GM18498 (cell line): Measurements from ENCODE around the gene RABEP2.
"Not testable (repeated sequence)": the region's sequence is repeated elsewhere in the genome, so short reads cannot be mapped to it uniquely, and the experiment has no call there.

Experiments
- ATAC-seq: cut with Tn5 transposase; IDR thresholded peaks from one replicate; pipeline ENCODE4 v1.9.1; 2021; ENCODE audit warnings: mild to moderate bottlenecking, moderate library complexity; ENCODE audit not compliant: unreplicated experiment

The RABEP2 gene

DNA sequence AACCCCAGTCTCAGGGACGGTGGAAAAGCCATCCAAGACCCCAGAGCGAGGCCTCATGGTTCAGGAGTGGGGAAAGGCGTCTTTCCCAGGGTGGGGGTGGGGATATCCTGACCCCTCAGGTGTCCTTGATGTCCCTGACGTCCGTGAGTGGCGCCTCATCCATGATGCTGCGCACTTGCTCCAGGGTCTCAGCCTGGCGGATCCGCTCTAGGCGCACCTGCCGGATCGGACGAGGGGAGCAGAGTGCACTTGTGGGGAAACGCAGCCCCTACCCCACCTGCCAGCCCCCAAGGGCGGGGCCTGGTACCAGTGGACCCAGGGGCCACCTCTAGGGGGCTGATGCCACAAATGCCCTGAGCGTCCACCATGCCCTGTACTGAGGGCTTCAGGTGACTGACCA, 20.2 kb downstream of the RABEP2 start:
- no peak for ATAC-seq

DNA sequence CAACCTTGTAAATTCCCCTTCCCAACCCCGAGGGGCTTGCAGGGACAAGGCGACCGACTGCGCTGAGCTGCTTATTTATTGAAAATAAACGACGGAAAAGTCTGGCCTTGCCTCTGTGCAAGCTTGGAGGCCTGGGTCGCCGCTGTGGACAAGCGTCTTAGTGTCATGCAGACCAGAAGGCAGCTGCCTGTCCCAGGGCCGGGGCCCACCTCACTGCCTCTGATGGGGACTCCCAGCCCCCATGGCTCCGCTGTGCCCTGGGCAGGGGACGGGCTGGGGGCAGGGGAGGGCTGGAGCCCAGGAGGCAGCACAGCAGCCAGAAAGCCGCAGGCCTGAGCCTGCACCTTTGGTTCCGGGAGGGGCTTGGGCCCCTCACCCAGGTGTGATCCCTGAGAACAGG, 20.7 kb downstream of the RABEP2 start:
- ATAC-seq = no peak

DNA sequence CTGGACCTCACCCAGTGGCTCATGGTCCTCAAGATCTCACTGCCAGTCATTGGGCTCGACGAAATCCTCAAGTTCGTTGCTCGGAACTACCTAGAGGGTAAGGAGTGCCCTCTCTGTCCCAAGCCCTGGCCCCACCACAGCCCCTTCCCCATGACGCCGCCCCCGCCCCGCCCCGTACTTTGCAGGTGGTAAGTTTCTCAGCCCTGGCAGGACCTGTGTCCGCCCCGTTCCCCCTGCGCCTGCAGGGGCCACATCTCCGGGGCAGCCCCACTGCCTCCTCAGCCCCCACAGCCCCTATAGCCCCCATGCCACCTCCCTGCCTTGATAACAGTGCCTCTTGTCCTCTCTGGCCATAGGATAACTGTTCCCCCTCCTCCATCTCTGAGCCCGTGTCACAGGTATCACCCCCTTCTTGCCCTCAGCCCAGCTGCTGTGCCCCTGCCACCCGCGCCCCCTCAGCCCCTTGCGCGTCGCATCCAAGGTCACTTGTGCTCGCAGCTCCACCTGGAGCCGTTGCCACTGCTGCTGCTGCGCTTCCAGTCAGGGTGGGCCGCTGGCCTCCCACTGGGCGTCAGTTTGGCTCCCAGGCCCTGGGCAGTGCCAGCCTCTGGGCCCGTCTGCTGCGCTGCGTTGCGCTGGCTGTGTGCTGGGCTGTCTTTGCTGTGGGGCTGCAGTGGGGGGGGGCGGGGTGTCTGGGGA, 21.5 kb downstream of the RABEP2 start:
- no peak for ATAC-seq

DNA sequence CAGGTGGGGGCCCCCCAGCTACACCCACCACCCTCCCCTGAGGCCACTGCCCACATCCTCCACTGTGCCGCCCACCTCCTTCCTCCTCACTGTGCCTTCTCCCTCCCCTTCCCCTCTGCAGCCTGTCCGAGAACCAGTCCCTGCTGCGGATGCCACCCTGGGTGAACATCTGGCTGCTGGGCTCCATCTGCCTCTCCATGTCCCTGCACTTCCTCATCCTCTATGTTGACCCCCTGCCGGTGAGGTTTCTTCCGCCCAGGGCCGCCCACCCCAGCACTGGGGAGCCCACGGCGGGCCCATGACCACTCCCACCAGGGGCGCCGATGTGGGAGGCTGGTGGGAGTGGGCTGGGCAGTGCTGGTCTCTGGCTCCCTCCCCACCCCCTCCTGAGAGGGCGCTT, 22.1 kb downstream of the RABEP2 start:
- ATAC-seq = no peak

DNA sequence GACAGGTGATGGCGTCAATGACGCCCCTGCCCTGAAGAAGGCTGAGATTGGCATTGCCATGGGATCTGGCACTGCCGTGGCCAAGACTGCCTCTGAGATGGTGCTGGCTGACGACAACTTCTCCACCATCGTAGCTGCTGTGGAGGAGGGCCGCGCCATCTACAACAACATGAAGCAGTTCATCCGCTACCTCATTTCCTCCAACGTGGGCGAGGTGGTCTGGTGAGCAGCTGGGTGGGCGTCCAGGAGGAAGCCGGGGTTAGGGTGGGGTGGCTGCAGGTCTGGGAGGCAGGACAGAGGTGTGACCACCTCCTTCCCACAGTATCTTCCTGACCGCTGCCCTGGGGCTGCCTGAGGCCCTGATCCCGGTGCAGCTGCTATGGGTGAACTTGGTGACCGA, 23.2 kb downstream of the RABEP2 start:
- no peak for ATAC-seq

DNA sequence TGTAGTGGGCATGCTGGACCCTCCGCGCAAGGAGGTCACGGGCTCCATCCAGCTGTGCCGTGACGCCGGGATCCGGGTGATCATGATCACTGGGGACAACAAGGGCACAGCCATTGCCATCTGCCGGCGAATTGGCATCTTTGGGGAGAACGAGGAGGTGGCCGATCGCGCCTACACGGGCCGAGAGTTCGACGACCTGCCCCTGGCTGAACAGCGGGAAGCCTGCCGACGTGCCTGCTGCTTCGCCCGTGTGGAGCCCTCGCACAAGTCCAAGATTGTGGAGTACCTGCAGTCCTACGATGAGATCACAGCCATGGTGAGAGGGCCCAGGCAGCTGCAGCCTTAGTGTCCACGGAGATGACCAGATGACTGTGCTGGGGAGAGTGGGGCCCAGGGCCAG, 24.4 kb downstream of the RABEP2 start:
- no peak for ATAC-seq

DNA sequence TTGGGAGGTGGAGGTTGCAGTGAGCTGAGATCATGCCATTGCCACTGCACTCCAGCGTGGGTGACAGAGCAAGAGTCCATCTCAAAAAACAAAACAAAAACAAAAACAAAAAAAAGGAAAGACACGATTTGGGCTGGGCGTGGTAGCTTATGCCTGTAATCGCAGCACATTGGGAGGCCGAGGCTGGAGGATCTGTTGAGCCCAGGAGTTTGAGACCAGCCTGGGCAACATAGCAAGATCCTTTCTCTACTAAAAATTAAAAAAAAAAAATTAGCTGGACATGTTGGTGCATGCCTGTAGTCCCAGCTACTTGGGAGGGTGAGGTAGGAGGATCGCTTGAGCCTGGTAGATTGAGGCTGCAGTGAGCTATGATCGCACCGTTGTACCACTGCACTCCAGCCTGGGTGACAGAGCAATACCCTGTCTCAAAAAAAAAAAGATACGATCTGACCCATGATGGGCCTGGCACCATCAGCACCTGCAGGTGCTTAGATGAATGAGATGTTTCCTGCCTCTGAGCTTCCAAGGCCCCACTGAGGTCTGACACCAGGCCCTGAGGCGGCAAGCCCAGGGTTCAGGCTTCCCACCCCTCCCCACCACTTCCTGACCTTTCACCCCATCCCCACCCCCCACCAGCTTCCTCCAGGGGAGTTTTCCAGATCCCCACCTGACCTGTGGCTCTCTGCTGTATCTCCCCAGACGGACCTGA, 25.0 kb downstream of the RABEP2 start:
- ATAC-seq = no peak

DNA sequence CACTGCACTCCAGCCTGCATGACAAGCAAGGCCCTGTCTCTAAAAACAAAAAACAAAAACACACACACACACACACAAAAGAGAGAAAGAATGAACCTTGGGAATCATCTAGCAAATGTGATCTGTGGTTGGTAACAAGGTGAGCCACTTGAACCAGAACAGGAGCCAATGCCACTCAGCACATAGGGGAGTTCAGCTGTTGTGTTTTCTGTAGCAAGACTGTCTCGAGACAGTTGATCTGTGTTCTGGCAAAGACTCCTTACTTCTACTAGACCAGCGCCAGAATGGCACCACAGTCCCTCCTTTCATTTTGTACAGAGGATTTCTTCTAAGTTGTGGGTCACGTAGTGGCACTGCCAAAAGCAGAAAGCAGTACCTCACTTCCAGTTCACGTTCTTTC, 26.1 kb downstream of the RABEP2 start:
- ATAC-seq = no peak

DNA sequence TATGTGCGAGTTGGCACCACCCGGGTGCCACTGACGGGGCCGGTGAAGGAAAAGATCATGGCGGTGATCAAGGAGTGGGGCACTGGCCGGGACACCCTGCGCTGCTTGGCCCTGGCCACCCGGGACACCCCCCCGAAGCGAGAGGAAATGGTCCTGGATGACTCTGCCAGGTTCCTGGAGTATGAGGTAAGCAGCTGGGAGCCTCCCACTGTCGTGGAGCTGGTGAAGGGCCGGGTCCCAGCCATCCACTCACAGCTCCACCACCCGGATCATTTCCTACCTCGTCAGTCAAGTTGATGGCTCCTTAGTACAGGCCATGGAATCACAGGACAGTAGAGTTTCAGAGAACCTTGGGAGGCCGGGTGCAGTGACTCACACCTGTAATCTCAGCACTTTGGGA, 26.8 kb downstream of the RABEP2 start:
- no peak for ATAC-seq

DNA sequence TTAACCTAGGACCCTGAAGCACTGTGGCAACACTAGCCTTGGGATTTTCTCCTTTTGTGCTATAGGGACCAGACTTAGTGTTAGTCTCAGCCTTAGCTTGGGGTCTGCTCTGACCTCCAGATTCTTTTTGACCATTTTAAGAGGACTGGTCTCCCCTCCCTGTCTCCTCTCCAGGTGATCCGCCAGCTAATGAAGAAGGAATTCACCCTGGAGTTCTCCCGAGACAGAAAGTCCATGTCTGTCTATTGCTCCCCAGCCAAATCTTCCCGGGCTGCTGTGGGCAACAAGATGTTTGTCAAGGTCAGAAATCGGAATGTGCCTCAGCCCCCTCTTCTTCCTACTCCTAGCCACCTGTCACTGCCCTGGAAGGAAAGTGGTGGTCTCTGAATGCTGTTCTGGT, 27.2 kb downstream of the RABEP2 start:
- no peak for ATAC-seq

DNA sequence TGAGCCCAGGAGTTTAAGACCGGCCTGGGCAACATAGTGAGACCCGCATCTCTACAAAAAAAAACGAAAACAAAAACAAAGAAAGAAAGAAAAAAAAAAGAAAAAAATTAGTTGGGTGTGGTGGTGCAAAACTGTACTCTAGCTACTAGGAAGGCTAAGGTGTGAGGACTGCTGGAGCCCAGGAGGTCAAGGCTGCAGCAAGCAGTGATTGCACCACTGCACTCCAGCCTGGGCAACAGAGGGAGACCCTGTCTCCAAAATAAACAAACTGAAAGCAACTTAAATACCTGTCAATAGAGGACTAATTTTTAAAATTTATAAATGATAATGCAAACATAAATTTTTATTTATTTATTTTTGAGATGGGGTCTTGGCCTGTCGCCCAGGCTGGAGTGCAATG, 29.4 kb downstream of the RABEP2 start:
- no peak for ATAC-seq

DNA sequence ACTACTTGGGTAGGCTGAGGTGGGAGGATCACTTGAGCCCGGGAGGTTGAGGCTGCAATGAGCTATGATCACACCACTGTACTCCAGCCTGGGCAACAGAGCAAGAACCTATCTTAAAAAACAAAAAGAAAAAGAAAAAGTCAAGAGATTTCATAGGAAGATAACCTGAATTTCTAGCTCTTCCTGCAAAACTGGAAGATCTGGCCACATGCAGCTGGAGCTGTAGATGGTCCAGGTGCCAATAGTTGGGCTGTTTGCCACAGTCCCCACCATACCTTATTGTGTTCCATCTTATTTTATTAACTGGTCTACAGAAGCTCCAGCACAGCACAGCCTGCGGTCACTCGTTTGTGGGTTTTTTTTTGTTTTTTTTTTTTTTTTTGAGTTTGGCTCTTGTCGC, 31.7 kb downstream of the RABEP2 start:
- no peak for ATAC-seq

DNA sequence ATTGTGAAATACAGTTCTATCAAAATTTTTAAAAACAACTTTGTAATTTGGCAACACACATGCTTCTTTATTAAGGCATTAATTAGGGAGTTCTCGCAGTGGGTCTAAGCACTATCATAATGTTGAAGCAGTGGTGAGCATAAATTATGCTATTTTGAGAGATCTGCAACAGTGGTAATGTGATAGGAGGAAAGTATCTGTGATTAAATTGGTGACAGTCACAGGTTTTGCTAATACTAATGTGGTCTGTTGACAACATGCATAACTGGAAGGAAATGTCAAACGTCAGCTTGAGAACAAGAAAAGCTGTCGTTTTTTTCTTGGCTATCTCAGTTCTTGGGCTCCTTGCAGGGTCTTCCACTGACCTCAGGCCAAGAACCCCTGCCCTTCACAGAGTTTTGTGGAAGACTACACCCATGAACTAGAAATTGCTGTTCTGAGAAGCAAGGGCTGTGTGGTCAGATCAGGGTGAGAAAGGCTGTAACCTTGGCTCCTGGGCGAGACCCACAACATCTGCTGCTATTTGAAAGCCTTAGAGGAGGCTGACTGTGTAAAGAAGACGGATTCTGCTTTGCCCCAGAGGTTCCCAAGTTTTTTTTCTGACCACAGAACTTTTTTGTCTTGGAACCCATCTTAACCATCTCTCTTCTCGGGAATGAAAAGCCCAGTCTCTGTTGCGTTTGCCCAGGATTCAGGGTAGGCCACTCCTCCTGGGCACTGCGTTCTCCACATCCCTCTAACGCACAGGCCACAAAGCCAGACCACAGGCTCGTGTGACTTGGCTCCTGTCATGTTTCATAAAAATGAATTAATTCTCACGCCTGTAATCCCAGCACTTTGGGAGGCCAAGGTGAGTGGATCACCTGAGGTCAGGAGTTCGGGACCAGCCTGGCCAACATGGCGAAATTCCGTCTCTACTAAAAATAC, 32.8 kb downstream of the RABEP2 start:
- ATAC-seq = no peak

DNA sequence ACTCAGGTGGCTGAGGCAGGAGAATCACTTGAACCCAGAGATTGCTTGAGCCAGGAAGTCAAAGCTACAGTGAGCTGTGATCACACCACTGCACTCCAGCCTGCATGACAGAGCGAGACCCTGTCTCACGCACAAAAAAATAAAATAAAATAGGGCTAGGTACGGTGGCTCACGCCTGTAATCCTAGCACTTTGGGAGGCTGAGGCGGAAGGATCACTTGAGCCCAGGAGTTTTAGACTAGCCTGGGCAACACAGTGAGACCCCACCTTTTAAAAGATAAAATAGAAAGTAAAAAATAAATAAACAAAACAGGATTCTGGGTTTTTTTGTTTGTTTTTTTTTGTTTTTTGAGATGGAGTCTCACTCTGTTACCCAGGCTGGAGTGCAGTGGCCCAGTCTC, 34.7 kb downstream of the RABEP2 start:
- not testable (repeated sequence) for ATAC-seq

DNA sequence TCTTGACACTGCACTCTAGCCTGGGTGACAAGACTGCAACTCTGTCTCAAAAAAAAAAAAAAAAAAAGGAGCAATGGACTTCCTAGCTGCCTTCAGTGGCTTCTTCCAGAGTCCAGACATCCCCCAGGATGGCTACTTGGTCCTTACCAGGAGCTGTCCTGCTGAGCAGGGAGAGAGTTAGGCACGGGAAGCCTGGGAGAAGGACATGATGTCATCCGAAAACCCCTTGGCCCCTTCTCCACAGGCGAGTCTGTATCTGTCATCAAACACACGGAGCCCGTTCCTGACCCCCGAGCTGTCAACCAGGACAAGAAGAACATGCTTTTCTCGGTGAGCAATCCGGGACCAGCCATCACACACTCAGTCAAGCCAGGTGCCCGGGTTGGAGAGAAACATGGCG, 38.1 kb downstream of the RABEP2 start:
- ATAC-seq = no peak

DNA sequence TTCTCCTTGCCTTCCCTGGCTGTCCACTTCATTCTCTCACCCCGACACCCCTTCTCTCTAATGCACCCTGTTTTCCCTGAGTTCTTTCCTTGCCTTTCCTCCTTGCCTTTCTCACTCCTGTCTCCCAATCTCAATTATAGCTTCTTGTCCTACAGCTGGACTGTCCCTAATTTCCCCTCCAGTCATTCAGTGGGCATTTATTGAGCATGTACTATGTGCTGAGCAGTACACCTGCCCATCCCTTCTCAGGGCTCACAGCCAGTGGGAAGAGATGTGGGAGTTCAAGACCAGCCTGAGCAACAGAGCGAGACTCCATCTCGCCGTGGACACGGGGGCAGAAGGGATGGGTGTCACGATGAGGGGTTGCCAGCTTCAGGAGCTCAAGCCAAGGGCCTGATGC, 41.0 kb downstream of the RABEP2 start:
- ATAC-seq = no peak

DNA sequence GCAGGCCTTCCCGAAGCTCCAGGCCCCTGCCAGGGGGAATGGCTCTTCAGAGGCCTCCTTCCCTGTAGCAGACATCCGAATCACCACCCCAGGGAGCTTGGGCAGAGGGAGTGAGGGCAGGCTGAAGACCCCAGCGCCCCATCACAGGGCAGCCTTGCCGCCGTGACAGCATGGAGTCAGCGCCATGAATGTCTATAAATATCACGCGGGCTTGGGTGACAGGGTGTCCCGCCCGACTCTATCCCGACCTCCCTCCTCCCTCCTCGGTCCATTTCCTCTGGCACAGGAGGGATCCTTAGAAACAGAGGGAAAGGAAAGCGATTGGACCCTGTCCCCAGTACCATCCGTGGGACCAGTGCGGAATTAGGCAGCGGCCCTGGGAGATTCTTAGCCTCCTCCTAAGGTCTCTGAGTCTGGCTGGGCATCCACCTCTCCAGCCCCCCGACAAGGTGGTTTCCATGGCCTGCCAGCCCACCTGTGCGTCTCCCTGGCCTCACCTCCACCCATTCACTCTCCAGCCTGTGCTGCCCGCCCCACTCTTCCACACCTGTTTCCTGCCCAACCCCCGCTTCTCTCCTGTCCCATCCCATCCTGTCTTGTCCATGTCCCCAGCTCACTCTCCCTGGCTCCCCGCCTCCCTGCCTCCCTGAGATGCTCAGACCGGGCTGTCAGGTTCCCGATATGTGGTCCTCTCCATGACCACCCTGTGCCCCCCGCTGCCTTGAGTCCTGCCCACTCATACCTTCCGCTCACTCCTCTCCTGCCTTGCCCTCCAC, 41.6 kb downstream of the RABEP2 start:
- ATAC-seq = no peak

DNA sequence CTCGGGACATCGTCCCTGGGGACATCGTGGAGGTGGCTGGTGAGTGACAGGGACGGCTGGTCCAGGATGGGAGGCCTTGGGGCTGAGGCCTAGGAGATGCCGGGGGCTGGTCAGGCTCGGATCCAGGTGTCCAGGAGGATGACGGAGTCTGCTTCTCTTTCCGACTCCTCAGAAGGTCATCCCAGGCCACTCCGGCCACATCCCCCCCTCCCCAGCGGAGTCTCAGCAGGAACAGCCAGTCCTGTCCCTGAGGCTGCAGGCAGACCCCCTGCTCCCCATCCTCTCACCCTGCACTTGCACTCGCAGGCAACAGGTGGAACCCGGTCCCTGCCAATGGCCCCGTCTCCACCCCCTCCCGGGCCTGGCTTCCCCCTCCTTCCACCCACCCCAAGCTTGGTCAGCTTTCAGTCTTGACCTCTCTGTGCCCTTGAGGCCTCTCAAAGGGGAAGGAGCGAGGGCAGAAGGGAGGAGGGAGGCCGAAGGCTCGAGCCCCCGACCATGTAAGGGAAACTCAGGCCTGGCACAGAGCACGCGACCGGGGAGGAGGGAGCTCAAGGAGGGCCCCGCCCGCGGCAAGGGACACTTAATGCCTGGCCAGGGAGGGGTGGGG, 42.4 kb downstream of the RABEP2 start:
- ATAC-seq = no peak

DNA sequence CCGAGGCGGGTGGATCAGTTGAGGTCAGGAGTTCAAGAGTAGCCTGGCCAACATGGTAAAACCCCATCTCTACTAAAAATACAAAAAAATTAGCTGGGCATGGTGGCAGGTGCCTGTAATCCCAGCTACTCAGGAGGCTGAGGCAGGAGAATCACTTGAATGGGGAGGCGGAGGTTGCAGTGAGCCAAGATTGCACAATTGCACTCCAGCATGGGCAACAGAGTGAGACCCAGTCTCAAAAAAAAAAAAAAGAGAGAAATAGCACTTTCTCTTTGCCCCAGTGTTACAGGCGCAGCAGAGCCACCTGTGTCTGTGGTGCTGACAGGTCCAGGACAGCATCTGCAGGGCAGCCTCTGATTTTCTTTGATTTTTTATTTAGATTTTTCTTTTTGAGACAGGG, 43.5 kb downstream of the RABEP2 start:
- not testable (repeated sequence) for ATAC-seq

DNA sequence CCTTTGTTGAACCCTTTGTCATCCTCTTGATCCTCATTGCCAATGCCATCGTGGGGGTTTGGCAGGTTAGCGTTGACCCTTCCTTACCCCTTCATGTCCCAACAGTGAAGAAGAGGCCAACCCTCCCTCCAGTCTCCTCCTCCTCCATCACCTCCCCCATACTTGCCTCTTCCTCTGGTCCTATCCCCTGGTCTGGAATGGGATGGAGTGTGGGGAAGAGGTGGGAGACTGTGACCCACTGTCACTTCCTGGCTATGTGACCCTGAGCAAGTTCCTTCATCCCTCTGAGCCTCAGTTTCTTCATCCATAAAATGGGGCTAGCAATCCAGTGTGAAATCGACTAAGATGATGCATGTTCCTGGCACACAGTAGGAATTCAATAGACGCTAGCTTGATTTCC, 44.1 kb downstream of the RABEP2 start:
- no peak for ATAC-seq

DNA sequence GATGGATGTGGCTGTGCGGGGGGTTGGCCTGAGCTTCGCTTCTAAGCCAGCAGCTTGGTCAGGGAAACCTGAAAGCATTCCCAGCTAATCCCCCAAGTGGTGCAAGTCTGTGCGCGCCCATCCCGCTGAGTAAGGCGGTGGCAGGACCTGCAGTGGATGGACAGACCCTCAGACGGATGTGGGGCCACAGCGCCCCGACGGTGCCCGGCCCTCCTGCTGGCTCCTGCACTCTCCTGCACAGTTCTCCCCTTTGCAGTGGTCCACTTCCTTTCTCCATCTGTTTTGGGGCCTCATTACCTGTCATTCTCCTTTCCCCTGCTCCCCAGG, 44.5 kb downstream of the RABEP2 start:
- no peak for ATAC-seq
